H54 (cell line): ENCODE results near the gene ZMYM4.

Experiments
- DNase-seq: peaks from one replicate; pipeline ENCODE4 v3.0.0; 2011; ENCODE audit warnings: low spot score, mixed read lengths; ENCODE audit not compliant: insufficient read length
- FAIRE-seq: peaks from 3 replicates; lab custom pipeline; 2011; peaks lifted over from hg19 to GRCh38; lab: Jason Lieb, UNC
- POLR2A ChIP-seq: IDR thresholded peaks from 2 replicates; pipeline ENCODE4 v1.6.1; 2011; ENCODE audit warnings: low read depth, mild to moderate bottlenecking, low read length

ZMYM4 gene

GRCh38 chr1:35430762-35431161 is 162.3 kb downstream of the ZMYM4 start:
- no peak for TF ChIP-seq POLR2A
- DNase-seq, result no peak
- FAIRE-seq, result no peak

GRCh38 chr1:35431173-35431599 is 162.7 kb downstream of the ZMYM4 start:
- FAIRE-seq (no peak), DNase-seq (no peak)
- no peak for TF ChIP-seq POLR2A

GRCh38 chr1:35432231-35432630 is 163.7 kb downstream of the ZMYM4 start:
- TF ChIP-seq POLR2A, result no peak
- FAIRE-seq, result no peak

GRCh38 chr1:35433714-35434113 is 165.2 kb downstream of the ZMYM4 start:
- FAIRE-seq (no peak), DNase-seq (no peak)
- TF ChIP-seq POLR2A, result no peak

More at GRCh38 chr1:35432231-35432630, 163.7 kb downstream of the ZMYM4 start:
- DNase-seq, result no peak

- FAIRE-seq (no peak), DNase-seq (no peak)
- TF ChIP-seq POLR2A, result no peak
Observed at GRCh38 chr1:35434703-35435102, 166.2 kb downstream of the ZMYM4 start.

- DNase-seq (no peak), FAIRE-seq (no peak)
- TF ChIP-seq POLR2A, result no peak
Observed at GRCh38 chr1:35436078-35436477, 167.6 kb downstream of the ZMYM4 start.

- DNase-seq (no peak), FAIRE-seq (no peak)
- no peak for TF ChIP-seq POLR2A
Observed at GRCh38 chr1:35437200-35437599, 168.7 kb downstream of the ZMYM4 start.

- TF ChIP-seq POLR2A, result no peak
- no peak for DNase-seq
- FAIRE-seq, result no peak
Observed at GRCh38 chr1:35439626-35440025, 171.1 kb downstream of the ZMYM4 start.

GRCh38 chr1:35441926-35442579 is 173.5 kb downstream of the ZMYM4 start:
- no peak for DNase-seq
- FAIRE-seq, result no peak
- TF ChIP-seq POLR2A, result no peak

- no peak for TF ChIP-seq POLR2A
- no peak for DNase-seq
- no peak for FAIRE-seq
Observed at GRCh38 chr1:35442734-35443133, 174.2 kb downstream of the ZMYM4 start.

GRCh38 chr1:35443768-35444518 is 175.4 kb downstream of the ZMYM4 start:
- no peak for TF ChIP-seq POLR2A
- FAIRE-seq (no peak), DNase-seq (no peak)

- FAIRE-seq, result no peak
Observed at GRCh38 chr1:35444519-35444774, 175.9 kb downstream of the ZMYM4 start.

GRCh38 chr1:35447278-35447677 is 178.8 kb downstream of the ZMYM4 start:
- no peak for TF ChIP-seq POLR2A
- FAIRE-seq (no peak), DNase-seq (no peak)

More at GRCh38 chr1:35444519-35444774, 175.9 kb downstream of the ZMYM4 start:
- TF ChIP-seq POLR2A, result no peak
- no peak for DNase-seq

- FAIRE-seq (peak; percentile 97), DNase-seq (peak; percentile 59)
- no peak for TF ChIP-seq POLR2A
Observed at GRCh38 chr1:35448344-35448801, 179.9 kb downstream of the ZMYM4 start.
